Pulmonary artery endothelial cell (primary cell): ENCODE data around the gene GPD1L. TPM values are rescaled to one million over a fixed set of nuclear protein-coding genes. Genes with fewer than 3 reads are reported as not detected.
"Not testable (repeated sequence)": the region's sequence is repeated elsewhere in the genome, so short reads cannot be mapped to it uniquely, and the experiment has no call there.

Experiments
- DNase-seq: peaks from one replicate; pipeline ENCODE4 v3.0.0-alpha.2; 2011; ENCODE audit warnings: low read depth, low spot score
- total RNA-seq: library from RNA; depleted of rRNA; stranded (reverse); fragments of >200 nt; gene quantifications from 2 replicates; pipeline ENCODE4 v1.2.3, GENCODE V29; 2014

GPD1L gene
- total RNA-seq, 1 donor from 2014 or later: 19.1 TPM

DNA sequence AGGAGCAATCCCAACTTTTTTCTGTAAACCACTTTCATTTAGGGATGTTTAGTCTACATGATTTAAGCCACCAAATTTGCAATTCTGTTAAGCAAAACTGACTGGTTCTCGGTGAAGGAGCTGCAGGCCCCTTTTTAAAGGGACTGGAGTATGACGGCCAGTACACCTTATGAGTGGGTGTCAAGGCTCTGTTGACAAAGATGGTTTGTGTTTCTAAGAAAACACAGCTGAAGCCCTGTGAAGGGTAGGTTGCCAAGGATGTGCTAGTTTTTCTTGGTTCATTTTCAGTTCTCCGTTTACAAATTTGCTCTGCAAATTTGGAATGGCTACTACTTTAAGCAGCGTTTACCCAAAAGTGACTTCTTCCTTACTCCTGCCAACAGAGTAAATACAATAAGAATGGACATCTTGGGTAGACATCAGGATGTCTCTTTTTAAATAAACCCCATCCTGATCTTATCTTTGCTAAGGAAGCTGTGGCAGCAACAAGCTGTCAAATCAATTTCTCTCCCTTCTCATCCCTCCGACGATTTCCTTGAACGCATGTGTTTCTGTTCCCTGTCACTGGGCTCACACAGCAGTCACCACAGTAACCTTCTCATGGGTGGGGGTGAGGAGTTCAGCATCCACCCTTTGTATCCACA, 73.8 kb downstream of the GPD1L start:
- DNase-seq: no peak

DNA sequence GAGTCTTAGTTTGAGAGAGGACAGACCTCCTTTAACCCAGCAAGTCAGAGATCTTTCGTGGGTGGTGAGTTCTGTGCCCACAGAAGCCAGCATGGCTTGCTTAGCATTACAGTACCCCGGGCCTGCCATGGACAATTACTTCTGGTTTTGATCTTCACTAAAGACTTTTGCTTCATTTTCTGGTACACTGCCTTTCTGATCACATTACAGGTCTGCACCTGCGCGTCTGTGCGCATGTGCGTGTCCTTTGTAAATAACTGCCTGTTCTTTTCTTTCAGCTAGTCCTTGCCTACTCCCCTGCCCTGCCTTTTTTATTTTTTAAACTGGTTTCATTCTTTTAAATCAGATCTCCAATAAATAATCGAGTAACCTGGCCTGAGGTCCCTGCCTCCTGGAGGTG, 74.9 kb downstream of the GPD1L start:
- DNase-seq: no peak

DNA sequence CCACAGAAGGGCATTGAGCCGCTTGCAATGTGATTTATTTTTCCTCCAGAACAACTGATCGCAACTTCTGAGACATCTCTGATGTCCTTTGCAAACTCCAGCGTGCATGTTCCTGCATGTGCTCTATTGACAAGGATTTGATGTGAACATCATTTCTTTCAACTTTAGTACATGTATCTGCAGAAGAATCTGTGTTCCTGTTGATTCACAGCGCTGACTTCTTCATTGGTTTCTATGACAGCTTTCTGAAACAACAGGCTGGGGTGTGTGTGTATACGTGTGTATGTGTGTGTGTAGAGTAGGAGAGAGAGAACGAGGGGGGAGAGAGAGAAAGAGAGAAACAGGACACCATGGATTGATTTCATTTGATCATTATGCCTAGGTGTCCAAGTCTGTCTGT, 75.4 kb downstream of the GPD1L start:
- no peak for DNase-seq

- DNase-seq: no peak
These were observed 77.8 kb downstream of the GPD1L start for GRCh38 chr3:32184187-32184730.

DNA sequence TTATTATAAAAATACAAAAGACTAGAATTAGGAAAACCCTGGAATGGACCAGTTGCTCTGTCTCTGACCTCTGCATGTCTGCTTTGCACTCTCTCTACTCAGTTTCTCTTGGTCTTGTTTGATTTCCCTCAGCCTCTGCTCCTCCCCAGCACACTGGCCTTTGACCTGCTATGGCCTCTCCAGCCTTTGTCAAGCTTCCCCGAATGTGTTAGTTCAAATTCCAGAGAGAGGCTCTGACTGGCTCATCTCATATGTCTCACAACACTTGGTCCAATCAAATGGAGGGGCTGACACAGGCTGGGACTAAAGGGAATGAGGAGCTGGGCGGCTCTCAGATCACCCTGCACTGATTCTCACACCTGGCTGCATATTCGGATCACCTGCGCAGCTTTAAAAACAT, 79.7 kb downstream of the GPD1L start:
- no peak for DNase-seq

- no peak for DNase-seq
These were observed 80.5 kb downstream of the GPD1L start for GRCh38 chr3:32186876-32187275.

GRCh38 chr3:32189693-32190092, 83.3 kb downstream of the GPD1L start:
- no peak for DNase-seq

DNA sequence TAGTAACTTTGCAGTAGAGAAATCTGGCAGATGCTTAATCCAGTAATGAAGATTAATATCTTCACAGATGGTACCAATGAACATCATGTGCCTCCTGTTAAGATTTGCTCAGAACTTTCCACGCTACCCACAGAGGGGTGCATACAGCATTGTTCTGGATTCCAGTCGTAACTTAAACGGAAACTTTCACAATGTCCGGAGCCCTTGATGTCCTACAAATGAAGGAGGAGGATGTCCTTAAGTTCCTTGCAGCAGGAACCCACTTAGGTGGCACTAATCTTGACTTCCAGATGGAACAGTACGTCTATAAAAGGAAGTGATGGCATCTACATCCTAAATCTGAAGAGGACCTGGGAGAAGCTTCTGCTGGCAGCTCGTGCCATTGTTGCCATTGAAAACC, 84.1 kb downstream of the GPD1L start:
- DNase-seq: not testable (repeated sequence)

DNA sequence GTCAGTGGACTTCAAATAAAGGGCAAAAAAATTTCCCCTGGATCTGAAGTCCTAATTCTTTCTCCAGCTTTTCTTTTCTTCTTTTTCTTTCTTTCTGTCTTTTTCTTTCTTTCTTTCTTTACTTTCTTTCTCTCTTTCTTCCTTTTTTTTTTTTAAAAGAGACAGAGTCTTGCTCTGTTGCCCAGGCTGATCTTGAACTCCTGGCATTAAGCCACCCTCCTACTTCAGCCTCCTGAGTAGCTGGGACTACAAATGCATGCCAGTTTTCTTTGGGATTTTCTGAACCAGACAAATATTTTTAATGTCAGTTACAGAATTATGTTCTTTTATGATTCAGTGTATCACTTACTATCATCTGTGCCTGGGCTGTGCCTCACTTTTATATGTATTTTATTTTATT, 86.7 kb downstream of the GPD1L start:
- no peak for DNase-seq

DNA sequence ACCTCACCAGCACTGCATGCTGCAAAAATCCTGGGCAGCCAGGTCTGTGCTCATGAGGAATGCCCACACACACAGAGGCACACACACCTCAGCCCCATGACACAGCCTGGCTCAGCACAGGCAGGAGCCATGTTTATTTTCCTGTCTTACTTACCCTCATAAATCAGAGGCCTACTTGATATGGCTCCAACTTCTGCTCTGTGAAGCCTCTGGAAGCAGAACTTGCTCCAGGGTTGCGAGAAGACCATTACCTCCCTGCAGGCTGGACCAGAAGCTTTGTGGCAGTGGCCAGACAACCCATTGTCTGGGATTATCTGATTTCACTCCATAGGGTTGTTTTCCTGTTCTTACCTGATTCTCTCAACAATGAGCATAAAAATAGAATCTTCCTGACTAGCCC, 88.2 kb downstream of the GPD1L start:
- DNase-seq: no peak

GRCh38 chr3:32195995-32196540, 89.6 kb downstream of the GPD1L start:
- DNase-seq: no peak

GRCh38 chr3:32197991-32198390, 91.6 kb downstream of the GPD1L start:
- no peak for DNase-seq

DNA sequence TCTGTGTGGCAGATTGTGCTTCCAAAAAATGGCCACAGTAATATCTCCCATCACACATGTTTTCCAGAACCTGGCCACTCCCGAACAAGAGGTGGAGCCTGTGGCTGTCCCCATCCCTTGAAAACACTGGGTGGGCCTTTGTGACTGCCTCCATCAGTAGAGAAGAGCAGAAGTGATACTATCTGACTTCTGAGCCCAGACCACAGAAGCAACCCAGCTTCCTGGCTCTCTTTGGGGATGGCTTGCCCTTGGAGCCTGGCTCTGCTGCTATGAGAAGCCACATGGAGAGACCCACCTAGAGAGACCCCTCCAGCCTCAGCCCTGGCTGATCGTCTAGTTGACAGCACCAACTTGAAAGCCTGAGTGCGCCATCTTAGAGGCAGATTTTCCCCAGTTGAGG, 92.3 kb downstream of the GPD1L start:
- DNase-seq: no peak

- peak; percentile 45 for DNase-seq
These were observed 94.1 kb downstream of the GPD1L start for GRCh38 chr3:32200490-32200889.

DNA sequence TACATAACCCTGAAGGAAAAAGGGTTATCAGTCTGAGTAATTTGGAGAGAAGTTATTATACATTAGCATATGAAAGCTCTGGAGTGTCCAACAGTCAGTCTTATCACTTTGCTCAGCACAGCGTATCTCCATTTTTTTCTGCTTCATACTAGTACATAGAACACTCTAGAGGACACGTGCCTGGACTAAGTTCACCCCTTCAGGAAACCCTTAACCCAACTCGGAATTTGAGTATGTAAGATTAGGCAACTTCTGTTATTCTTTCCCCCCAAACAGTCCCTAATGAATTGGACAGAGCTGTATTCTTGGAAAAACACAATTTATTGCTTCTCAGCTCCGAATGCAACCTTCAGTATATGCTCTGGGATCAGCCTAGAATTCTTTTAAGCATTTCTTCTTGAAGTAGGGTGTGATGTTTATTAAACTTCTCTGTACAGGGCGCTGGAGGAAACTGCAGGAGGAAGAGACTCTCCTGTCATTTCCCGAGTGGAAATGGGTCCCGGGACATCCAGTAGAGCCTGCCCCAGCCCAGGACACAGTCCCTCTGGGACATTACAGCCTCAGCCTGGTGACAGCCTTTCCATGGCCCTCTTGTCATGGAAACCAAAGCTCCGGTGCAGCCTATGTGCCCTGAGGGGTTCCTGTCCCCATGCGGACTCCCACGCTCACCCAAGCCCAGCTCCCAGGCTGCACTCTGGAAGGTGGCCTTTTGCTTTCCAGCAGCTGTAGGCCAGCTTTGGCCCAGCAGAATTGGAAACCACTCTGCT, 94.8 kb downstream of the GPD1L start:
- no peak for DNase-seq

DNA sequence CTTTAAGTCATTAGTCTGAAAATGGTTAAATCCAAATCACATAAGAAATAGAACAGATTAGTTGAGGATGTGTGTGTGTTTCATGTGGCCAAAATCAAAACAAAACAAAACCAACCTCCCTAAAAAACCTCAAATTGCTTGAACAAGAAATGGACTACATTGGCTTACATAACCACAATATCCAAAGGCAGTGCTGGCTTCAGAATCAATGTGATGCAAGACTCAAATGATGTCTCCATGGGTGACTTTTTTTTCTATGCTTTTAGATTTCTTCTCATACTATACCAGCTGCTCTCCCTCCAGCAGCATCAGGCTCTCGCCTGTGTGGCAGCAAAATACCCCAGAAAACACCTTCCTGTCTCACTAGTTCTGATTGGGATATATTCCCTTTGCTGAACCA, 96.1 kb downstream of the GPD1L start:
- DNase-seq: no peak

DNA sequence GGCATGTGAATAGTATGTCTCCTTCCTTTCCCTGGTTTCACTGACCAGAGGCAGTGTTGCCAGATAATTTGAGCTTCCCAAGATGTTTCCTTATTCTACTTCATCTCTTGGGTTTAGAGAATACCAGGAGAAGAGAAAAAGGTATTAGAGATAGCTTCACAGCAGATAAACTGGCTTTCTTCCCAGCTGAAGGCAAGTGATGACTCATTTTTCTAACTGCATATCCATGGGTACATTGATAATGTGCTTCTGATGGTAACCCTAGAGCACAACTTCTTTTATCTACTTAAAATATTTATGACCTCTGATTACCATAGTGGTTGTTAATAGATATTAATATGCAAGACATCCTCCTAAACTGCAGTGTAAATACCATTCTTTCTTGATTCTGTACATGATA, 97.4 kb downstream of the GPD1L start:
- DNase-seq: no peak

DNA sequence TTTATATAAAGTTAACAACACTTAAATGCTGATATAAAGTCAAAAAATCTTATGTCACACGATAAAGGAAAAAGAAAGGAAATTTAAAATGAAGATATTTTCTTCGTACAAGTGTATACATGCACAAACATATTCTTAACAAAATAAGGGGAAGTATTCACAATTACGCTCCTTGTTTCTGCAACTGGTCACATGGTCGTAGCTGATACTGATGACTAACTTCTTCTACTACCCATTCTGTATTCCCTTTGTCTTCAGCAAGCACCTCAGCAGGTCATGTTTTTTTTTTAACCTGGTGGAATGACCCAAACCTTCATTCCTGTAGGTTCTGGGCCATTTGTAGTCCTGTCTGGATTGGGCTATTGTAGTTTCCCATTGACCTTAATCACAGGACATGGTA, 102.0 kb downstream of the GPD1L start:
- no peak for DNase-seq

DNA sequence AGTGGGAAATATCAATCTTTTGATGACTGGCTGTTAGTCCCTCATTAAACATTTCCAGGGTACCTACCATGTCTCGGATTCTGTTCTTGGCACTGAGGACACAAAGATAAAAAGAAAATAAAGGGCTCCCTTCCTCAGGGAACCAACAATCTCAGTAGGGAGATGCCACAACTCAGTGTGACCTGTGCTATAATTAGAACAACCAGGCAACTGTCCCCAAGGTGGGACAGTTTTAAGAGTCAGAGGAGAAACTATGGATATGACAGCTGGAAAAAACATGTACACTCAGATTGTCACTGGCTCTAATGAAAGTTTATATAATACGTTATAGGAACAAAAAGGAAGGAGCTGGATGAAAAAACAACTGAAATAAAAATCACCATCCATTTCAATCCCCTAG, 108.8 kb downstream of the GPD1L start:
- no peak for DNase-seq

DNA sequence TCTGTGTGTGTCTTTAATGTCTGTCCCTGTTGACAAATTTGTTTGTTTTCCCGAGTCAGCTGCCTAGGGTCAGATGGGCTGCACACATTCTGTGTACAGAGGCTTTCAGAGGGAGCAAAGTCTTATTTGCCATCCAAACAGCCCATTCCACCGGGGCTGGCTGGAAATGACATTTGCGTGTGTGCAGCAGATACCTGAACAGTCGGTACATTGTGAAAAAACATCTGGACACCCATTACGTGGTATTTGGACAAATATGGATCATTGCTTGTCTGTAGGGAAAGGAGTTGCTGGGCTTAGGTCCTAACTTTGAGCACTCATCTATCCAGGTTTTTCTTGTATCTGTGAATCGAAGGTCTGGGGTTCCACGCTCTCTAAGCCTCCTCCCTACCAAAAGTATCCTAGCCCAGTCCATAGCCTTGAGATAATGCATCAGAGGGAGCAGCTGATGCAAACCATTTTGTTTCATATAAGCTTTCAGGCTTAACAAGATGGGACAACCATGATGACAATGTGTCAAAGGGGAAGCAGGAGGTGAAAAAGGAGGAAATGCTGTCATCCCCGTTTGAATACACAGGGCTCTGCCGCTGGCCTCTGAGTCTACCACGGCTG, 109.9 kb downstream of the GPD1L start:
- DNase-seq: no peak

DNA sequence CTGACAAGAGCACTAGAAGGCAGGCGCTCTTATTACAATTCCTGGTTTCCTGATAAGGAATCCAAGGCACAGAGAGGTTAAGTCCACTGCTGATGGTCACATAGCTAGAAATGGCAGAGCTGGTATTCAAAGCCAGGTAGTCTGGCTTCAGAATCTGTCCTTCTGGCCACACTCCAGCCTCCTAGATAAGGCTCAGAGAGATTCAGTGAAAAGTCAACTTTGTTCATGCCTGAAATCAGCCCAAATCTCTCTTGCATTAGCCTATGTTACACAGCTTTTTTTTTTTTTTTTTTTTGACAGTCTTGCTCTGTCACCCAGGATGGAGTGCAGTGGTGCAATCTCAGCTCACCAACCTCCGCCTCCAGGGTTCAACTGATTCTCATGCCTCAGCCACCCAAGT, 110.9 kb downstream of the GPD1L start:
- DNase-seq: no peak
